T-helper 2 cell (primary cell): Measurements from ENCODE around the gene RARA.

ENCODE experiments used
- DNase-seq, 5 experiments: peaks; one replicate each; pipeline versions ENCODE4 v3.0.0 to v3.0.0-alpha.2; 2012 to 2022

The RARA gene

DNA sequence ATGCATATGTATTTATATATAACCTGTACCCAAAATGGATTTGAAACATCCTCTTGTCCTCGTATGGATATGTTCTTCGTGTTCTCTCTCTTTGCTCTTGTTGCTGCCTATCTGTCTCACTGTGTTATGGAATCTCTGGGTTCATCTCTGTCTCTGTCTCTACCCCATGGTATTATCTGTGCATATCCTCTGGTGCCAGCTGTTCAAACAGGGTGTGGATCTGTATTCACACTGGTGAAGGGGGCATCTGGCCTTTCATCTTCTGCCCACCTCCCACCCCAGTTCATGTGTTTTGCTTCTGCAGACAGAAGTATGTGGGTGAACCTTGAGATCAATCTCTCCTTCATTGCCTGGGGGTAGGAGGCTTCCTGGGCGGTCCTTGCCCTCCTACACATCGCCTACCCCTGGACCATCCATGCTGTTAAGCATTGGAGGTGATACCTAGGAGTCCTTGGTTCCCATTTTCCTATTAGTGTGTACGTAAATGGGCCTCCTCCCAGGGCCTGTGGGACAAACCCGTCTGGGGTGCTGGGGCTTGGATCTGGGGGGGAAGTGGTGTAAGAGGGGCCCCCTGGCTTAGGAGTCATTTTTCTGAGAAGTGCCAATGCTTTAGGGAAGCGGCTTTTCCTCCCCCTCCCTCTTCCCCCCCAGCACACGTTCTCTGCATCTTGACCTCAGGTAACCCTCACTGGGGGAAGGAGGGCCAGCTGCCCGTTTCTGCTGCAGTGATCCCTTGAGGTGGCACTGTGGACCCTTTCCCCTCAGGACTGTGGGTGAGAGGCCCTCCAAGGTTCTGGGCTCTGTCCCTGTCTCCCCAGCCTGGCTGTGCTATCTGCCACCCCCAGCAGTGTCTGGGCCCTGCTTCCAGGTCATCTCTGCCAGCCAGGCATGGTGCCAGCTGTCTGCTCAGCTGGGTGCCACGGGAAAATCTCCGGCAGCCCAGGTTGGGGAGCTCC is 21.1 kb downstream of the RARA start:
- DNase-seq = peak in 1 of 5 experiments; percentile 60

DNA sequence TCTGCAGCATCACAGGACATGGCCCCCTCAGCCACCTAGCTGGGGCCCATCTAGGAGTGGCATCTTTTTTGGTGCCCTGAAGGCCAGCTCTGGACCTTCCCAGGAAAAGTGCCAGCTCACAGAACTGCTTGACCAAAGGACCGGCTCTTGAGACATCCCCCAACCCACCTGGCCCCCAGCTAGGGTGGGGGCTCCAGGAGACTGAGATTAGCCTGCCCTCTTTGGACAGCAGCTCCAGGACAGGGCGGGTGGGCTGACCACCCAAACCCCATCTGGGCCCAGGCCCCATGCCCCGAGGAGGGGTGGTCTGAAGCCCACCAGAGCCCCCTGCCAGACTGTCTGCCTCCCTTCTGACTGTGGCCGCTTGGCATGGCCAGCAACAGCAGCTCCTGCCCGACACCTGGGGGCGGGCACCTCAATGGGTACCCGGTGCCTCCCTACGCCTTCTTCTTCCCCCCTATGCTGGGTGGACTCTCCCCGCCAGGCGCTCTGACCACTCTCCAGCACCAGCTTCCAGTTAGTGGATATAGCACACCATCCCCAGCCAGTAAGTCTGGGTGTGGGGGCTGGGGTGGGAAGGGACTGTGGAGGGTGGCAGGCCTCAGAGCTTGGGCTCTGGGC is 22.0 kb downstream of the RARA start:
- DNase-seq = no peak

DNA sequence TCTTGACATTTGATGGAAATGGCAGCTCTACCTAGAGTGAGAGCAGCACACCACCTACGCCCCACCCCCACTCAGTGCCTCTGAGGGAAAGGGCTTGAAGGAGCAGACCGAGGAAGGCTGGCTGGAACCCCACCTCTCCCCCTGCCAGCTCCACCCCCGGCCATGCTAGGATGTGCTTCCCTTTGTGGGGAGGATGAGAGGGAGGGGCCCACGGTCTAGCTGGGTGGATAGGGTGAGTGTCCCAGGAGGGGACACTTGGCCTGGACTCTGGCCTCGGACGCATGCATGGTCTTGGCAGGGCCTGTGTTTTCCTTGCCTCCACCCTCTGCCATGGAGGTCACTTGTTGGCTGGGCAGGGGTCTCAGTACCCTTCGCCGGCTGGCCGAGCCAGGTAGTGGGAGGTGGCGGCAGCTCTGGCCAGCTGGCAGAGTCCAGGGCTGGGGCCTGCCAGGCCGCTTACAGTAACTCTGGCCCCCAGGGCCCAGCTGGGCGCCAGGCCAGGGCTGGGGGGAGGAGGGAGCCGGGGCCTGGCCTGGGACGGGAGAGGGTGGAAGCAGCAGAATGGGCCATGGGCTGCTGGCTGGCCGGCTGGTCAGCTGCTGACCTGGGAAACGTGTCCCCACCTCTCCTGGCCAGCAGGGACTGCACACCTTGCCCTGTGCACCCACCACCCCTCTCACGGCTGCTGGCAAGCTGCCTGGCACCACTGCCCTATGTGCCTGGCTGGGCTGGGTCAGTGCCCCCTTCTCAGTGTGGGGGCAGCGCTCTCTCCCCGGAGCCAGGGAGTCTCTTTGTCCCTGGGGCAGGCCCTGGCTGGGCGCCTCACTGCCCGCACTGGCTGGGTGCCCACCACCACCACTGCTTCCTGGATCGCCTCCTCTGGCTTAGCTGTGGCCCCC is 23.0 kb downstream of the RARA start:
- DNase-seq = no peak

DNA sequence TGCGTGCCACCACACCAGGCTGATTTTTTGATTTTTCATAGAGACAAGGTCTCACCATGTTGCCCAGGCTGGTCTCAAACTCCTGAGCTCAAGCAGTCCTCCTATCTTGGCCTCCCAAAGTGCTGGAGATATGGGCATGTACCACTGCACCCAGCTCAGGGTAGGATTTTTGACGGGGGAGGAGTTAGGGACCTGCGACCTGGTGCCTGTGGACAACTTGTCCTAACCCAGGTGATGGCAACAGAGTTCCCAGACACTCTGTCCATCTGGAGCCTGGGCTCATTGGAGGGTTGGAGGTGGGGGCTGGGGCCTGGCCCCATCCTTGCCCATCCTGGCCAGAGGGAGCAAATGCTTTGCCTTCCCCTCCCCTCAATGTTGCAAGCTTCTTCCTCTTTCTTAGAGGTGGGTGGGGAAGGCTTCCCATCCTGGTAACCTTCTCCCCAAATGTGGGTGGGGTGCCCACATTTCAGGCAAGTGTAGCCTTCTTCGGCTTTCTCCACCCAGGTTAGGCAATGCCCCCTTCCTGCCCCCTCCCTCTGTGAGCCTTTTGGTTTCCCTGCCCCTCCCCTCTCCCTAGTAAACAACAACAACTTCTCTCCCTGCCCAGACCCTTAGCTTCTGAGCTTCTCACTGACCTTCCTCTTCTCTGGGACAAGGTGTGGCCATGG is 24.9 kb downstream of the RARA start:
- DNase-seq = no peak

DNA sequence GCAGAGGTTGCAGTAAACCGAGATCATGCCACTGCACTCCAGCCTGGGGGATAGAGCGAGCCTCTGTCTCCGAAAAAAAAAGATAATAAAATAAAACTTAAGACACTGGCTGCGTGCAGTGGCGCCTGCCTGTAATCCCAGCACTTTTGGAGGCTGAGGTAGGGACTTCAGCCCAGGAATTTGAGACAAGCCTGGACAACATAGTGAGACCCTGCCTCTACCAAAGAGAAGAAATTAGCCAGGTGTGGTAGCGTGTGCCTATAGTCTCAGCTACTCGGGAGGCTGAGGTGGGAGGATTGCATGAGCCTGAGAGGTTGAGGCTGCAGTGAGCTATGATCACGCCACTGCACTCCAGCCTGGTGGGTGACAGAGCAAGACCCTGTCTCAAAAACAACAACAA is 26.6 kb downstream of the RARA start:
- DNase-seq = no peak

DNA sequence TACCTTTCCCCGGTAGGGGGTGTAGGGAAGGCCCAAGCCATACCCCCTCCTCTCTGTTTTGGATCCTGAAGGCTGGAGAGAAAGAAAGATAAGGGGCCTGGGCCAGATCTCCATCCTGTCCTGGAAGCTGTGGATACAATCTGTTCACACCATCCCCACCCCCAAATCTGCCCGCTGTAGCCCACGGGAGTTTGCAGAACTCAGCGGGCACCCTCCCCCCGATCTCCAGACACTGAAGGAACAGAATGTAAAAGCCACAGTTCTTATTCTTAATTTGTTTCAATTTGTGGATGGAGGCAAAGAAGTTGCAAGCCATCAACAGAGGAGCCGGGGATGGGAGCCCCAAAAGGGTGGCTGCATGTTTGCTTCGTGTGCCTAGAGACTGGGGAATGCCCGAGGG is 28.4 kb downstream of the RARA start:
- DNase-seq = no peak

DNA sequence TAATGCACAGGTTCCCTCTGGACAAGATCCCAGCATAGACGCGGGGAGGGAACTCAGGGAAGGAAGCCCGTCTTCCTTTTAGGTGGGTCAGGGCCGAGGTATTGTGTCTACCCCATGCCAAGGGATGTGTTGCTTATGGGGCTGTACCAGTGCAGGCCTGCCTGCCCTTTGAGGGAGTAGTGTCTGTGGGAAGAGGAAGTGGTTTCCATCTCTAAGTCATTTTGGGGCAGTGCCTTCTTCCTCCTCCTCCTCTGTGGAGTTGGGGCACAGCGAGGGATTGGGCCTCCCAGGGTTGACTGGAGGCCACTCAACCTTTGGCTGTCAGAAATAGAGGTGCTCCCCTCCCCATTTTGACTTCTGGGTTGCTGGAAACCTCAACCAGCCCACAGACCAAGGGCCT is 29.1 kb downstream of the RARA start:
- DNase-seq = peak in 1 of 5 experiments; percentile 61

DNA sequence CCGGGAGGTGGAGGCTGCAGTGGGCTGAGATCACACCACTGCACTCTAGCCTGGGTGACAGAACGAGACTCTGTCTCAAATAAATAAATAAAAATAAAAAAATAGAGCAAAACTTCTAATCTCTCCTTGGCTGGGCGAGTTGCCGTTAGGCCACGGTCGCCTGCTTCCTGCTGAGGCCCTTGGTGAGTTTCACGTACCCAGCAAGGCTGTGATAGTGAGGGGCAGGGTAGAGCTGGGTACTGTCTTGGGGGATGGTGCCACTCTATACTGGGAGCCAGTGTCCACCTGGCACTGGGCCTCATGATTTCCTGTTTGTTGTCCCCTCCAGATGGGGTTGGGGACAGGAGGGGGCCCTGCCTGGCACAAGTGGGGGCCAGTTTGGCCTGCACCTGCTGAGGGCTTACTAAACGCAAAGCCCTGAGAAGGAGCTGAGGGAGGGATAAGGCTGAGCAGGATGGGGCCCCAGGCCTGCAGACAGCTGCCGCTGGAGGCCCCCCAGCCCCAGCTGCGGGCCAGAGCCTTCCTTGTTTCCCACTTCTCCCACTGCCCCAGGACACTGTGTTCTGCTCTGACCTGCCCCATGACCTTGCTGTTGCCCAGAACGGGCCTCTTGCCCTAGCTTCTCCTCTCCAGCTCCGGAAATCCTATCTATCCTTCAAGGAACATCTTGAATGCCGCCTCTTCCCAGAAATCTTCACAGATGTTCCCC is 30.1 kb downstream of the RARA start:
- no peak for DNase-seq

DNA sequence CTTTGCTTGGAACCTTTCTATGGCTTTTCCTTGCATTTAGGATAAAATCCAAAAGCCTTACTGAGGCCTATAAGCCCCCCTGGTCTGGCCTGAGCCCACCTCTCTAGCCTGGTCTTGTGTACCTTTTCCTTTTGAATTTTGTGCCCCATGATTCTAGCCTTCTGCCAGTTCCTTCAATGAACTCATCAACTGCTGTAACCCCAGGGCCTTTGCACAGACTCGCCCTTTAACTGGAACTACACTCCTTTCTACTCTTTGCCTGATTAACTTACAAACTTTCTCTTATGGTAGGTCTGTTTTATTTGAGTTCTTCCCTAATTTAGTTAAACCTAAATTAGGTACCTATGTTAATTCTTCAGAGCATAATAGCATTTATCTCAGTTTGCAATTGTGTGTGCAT is 31.3 kb downstream of the RARA start:
- DNase-seq = no peak

DNA sequence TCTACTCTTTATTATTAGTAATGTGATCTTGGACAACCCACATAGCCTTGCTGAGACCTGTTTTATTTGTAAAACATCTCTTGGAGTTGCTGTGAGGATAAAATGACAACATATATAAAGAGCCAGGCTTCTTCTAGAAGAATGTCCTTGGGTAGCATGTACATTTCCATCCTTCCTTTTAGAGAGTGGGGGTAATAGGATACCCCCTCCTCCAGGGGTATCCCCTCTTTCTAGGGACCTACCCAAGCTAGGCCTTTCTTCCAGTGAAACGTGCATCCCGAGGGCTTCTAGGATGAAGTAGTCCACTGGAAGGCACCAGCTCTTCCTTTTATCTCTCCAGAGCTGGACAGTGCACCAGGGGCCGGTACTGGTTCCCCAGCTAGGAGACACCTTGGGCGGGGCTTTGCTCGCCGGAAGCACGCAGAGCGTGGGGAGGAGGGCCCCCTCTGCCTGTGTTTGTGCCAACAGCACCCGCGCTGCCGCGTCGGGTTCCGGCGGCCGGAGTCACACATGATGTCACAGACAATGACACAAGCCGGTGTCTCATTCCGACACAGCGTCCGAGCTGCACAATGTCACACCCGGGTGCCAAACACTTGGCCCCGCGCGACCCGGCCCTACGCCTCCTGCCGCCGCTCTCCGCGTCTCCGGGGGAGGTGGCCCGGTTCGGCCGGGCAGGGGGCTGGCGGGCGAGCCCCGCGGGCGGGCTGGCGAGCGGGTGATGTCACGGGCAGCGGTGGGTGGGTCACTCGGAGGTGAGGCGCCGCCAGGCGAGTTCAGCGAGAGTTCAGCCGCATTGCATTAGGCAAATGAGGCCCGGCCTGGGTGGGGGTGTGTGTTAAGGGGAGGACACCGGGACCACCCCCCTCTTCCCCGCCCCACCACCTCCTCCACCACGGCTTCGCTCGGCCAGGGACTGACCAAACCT is 32.2 kb downstream of the RARA start:
- peak; percentile 72 to 94 (median 84) for DNase-seq

DNA sequence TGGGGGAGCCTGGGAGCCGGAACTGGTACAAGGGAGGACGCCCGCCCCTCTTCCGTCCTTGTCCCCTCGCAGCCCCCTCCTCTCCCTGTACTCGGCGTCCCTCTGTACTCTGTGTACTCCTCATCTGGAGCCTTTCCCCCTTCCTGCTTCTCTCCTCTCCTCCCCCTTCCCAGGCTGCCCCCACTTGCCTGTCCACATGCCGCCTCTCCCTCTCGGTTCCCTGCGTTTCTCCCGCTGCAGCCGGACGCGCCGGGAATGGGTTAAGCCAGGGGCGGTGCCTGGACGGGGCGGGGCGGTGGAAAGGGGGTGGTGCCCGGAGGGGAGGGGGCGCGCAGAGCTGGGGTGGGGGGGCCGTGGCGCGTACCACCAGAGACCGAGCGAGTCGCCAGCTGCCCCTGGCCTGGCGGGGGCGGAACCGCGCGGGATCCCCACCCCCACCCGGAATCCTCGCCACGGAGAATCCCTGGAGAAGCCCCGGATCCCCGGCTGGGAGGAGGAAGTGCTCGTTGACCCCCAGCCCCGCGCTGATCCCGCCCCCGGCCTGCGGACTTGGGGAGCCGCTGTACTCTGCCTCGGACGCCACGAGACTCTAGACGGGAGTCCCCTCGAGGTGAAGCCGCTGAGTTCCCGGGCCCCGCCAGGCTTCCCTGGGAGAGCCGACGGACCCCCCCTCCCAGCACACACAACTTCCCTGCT is 33.0 kb downstream of the RARA start:
- DNase-seq = no peak

DNA sequence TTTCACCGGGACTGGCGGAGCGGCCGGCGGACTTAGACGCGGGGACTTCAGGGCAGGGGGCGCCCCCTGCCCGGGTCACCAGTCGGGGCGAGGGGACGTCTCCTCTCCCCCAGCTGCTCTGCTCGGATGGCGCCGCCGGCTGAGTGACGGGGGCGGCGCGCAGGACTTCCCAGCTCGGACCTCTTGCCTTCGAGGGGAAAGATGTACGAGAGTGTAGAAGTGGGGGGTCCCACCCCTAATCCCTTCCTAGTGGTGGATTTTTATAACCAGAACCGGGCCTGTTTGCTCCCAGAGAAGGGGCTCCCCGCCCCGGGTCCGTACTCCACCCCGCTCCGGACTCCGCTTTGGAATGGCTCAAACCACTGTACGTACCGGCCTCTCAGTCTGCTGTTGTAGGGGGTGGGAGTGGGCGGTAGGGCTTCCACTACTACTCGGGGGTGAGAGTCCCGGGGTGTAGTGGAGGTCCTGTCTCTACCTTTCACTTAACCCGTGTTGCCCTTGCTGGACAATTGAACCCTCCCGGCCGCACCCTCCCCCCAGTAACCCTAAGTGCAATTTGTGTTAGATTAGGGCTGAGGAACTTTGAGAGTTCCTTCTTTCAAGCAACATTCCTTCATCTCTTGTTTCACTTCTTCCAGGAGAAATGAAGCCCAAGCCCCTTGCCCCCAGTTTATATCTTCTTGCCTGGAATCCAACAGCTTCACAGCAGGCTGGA is 33.7 kb downstream of the RARA start:
- DNase-seq = no peak

DNA sequence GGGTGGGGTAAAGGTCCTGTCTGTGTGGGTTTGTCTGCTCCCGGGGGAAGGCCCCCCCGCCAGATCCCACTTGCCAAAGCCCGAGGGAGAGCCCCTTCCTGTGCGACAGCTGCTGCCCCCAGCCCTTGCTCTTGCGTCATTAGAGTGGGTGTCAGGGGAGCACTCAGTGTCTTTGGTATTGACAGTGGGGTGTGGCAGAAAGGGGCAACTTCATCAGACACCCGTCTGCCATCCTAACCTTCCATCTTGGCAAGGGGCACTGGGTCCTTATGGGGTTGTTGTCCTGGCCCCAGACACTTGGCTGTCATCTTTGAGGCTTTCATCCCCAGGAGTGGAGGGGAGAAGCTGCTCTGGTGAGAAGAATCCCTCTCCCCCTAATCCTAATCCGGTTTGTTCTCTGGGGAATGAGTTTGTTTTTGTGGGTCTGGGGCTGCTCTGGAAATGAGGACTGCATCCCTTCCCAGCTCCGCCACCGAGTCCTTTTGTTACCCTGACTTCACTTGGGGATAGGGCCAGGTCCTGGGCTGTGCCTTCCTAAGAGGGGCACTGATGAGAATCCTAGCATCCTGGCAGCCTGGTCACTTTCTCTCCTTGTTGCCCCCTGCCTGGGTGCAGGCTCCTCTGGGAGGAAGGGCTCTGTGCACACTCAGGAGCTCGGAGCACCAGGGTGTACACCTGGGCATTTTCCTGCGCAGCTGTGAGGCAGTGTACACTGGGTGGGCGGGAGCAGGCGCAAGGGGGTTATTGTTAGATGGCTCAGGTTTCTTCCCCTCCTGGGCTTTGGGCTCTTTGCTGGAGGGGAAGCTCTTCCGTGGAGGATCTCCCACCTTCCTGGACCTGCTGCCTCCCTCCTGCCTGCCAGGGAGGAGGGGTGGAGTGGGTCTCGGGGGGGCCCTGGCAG is 34.5 kb downstream of the RARA start:
- DNase-seq = no peak

DNA sequence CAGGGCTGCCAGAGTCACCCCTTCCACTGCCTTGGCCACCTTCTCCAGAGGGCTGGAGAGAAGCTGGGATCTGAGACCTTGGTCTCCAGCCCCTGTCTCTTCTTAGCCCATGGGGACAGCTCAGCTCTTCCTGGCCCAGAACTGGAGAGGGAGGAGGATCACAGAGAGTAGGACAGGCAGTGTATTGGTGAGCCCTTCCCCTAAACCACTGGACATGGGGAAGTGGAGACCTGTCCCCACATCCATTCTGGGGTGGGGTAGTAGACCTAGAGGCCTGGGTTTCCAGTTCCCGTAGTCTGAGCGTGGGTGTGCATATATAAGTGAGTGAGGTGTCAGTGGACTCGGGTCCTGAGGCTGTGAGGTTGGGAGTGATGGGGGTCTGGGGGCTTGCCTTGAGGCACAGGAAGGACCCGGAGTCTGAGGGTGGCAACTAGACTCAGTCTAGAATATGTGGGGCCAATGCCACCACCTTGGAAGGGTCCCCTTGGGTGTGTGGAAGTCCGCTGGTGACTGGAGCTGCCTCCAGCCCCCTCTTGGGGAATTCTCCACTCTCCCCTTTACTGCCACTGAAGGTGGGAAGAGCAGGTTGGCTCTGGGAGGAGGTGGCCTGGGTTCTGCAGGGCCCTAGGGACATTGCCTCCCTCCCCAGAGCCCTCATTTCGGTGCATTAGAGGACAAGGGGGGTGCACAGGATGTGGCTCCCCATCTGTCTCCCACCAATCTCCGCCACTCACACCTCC is 35.6 kb downstream of the RARA start:
- peak in 1 of 5 experiments; percentile 77 for DNase-seq

DNA sequence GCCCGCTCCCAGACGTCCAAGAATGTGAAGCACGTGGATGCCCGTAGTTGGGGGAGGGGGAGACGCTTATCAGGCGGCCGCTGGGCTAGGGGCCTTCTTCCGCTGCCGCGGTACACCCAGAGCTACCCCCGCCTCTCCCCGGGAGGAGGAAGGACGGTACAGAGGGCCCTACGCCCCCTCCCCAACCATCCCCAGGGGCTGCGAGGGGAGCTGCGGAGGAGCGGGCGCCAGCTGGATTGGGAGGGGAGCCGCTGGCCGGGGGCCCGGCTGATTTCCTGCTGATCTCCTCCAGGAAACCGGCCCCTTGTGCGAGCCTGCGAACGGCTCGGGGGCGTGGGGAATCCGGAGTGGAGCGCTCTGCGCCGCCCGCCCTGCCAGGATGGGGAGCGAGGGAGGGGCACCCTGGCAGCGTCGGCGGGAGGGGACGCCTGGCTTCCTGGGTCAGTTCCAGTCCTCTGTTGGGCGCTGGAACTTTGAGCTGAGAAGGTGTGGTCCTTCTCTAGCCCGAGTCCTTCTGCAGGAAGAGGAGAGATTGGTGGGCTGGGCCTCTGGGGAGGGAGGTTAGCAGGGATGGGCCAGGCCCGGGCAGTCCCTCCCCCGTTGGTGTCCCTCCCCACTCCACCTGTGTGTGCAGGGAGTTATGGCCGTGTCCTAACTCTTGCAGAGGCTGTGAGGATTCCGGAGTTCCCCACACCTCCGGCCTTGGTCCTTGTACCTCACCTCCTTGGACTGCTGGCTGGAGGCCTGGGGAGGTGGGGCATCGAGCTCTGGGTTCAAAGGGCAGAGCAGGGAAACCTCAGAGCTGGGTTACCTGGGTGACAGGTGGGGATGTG is 36.4 kb downstream of the RARA start:
- DNase-seq = peak in 3 of 5 experiments; percentile 25 to 48 (median 28)

DNA sequence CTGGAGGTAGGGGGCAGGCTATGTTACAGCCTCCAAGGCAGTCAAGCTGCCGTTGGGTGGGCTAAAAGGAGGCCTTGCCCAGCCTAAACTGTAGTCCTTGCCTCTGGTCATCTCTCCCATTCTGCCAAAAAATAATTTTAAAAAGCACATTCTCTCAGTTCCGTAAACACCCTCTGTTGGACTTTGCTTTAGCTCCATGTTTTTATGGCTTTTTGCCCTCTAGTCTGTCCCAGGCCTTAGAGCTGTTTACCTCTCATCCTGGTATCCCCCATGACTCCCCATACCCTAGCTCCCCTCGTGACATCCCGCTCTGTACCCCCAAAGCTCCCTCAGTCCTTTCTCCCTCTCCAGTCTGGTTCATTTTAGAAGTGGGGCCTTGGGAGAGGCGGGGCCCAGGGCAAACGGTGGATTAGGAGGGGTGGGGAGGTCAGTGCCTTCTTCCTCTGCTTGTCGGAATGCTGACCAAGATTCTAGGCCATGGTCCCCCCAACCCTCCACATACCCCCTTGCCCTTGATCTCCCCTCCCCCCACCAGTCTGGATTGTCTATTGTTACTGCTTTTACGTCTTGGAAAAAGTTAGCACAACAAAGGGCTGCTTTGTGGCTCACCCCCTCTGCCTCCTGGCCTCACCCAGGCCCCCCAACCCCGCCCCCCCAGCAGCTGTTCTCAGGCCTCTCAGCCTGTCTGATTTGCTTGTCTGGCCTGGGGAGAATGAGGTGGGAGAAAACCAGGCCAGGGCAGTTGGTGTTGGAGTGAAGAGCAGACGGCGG is 37.2 kb downstream of the RARA start:
- DNase-seq = no peak
